Ishikawa (cell line): ENCODE results near the gene CROCC.

Source experiments
- CEBPB ChIP-seq: IDR thresholded peaks from 2 replicates; pipeline ENCODE4 v1.6.1; 2012
- CREB1 ChIP-seq: IDR thresholded peaks from 2 replicates; pipeline ENCODE4 v1.6.1; 2012; ENCODE audit warnings: low read depth
- EGR1 ChIP-seq: IDR thresholded peaks from 2 replicates; pipeline ENCODE4 v1.6.1; 2012
- EP300 ChIP-seq: IDR thresholded peaks from 2 replicates; pipeline ENCODE4 v1.6.1; 2012; ENCODE audit warnings: borderline replicate concordance
- FOXM1 ChIP-seq: IDR thresholded peaks from 2 replicates; pipeline ENCODE4 v1.6.1; 2012; ENCODE audit warnings: low read depth, borderline replicate concordance
- NFIC ChIP-seq: IDR thresholded peaks from 2 replicates; pipeline ENCODE4 v1.6.1; 2012
- RAD21 ChIP-seq: IDR thresholded peaks from 2 replicates; pipeline ENCODE4 v1.6.1; 2012; ENCODE audit warnings: low read depth
- REST ChIP-seq: IDR thresholded peaks from 2 replicates; pipeline ENCODE4 v1.6.1; 2012; ENCODE audit warnings: low read depth, mild to moderate bottlenecking
- TEAD4 ChIP-seq: IDR thresholded peaks from 2 replicates; pipeline ENCODE4 v1.6.1; 2012
- USF1 ChIP-seq: IDR thresholded peaks from 2 replicates; pipeline ENCODE4 v1.6.1; 2012

GRCh38 chr1:16992675-16993074 is 70.9 kb downstream of the CROCC start:
- no peak for TF ChIP-seq REST
- no peak for TF ChIP-seq TEAD4
- TF ChIP-seq USF1 = no peak
- TF ChIP-seq NFIC = no peak
- no peak for TF ChIP-seq CREB1
- TF ChIP-seq EP300 = no peak
- no peak for TF ChIP-seq RAD21
- no peak for TF ChIP-seq CEBPB
- no peak for TF ChIP-seq FOXM1
- no peak for TF ChIP-seq EGR1
